A549 (cell line): ENCODE data around the gene GOLGA8B. TPM values are rescaled to one million over a fixed set of nuclear protein-coding genes. Genes with fewer than 3 reads are reported as not detected.

Experiments used
- ATAC-seq, 2 experiments: fragments of 200-7000 bp in 1 of 2; fragments of >200 bp in 1 of 2; cut with Nextera tagmentation in 1 of 2; cut with Tn5 transposase in 1 of 2; 3 replicates each; pipeline versions ENCODE4 v1.8.0 to v1.9.1; 2018 to 2020; ENCODE audit warnings: mild to moderate bottlenecking in 1 of 2, moderate library complexity in 1 of 2
- CTCF ChIA-PET: fragments of 300-600 bp; sonication (Branson Sonifier 250); formaldehyde crosslinking; extraction: SDS; loops from one replicate; lab custom pipeline; 2021; ENCODE audit warnings: antibody characterized with exemption, inconsistent platforms; lab: Yijun Ruan, JAX
- POLR2A ChIA-PET: fragments of 350-600 bp; formaldehyde crosslinking; extraction: SDS; loops from one replicate; lab custom pipeline; 2021; ENCODE audit warnings: antibody characterized with exemption, inconsistent platforms; lab: Yijun Ruan, JAX
- DNase-seq, 2 experiments: peaks; one replicate each; pipeline versions ENCODE4 v3.0.0 to v3.0.0-alpha.2; 2011 to 2016; ENCODE audit warnings: low read depth in 1 of 2, low spot score in 1 of 2
- FAIRE-seq: peaks from 2 replicates; lab custom pipeline; 2011; peaks lifted over from hg19 to GRCh38; lab: Jason Lieb, UNC
- H3K27ac ChIP-seq, 2 experiments: fragments of >200 bp; sonication (Bioruptor Twin); formaldehyde crosslinking; 3 replicates each; pipeline ENCODE4 v1.5.1; 2016 to 2017
- H3K4me1 ChIP-seq: fragments of >200 bp; sonication (Bioruptor Twin); formaldehyde crosslinking; 3 replicates; pipeline ENCODE4 v1.6.1; 2016
- H3K4me2 ChIP-seq: fragments of >200 bp; sonication (Bioruptor Twin); formaldehyde crosslinking; 3 replicates; pipeline ENCODE4 v1.6.1; 2016
- H3K4me3 ChIP-seq: fragments of >200 bp; sonication (Bioruptor Twin); formaldehyde crosslinking; 3 replicates; pipeline ENCODE4 v1.5.1; 2016
- H3K9me3 ChIP-seq: fragments of >200 bp; sonication (Bioruptor Twin); formaldehyde crosslinking; 3 replicates; pipeline ENCODE4 v1.6.1; 2016
- CBX2 ChIP-seq: fragments of 200-600 bp; sonication (generic); IDR thresholded peaks from 2 replicates; pipeline ENCODE4 v1.6.1; 2016; ENCODE audit warnings: low read depth, mild to moderate bottlenecking, borderline replicate concordance
- CBX8 ChIP-seq: fragments of 200-600 bp; sonication (generic); IDR thresholded peaks from 2 replicates; pipeline ENCODE4 v1.6.1; 2016
- EHMT2 ChIP-seq: fragments of 200-600 bp; sonication (generic); IDR thresholded peaks from 2 replicates; pipeline ENCODE4 v1.6.1; 2016; ENCODE audit warnings: antibody characterized with exemption, low read depth, mild to moderate bottlenecking, moderate library complexity
- EP300 ChIP-seq, 2 experiments: fragments of >200 bp; sonication (Bioruptor Twin); formaldehyde crosslinking; IDR thresholded peaks; 2 replicates in 1 of 2; 3 replicates in 1 of 2; pipeline ENCODE4 v1.6.1; 2016 to 2017
- GATA3 ChIP-seq: IDR thresholded peaks from 2 replicates; pipeline ENCODE4 v1.6.1; 2012; ENCODE audit warnings: borderline replicate concordance
- HOXA7 ChIP-seq: fragments of 250-450 bp; sonication (Bioruptor Pico); IDR thresholded peaks from 2 replicates; pipeline ENCODE4 v1.5.0; 2020; ENCODE audit warnings: mild to moderate bottlenecking, moderate library complexity
- HOXB5 ChIP-seq: fragments of 250-450 bp; sonication (Bioruptor Pico); IDR thresholded peaks from 2 replicates; pipeline ENCODE4 v1.5.0; 2020; ENCODE audit warnings: mild to moderate bottlenecking, moderate library complexity
- KDM5A ChIP-seq: fragments of 200-600 bp; sonication (generic); IDR thresholded peaks from 2 replicates; pipeline ENCODE4 v1.6.1; 2016; ENCODE audit warnings: antibody characterized with exemption, mild to moderate bottlenecking
- MAFK ChIP-seq: fragments of 450-650 bp; IDR thresholded peaks from 2 replicates; pipeline ENCODE4 v1.6.1; 2014; ENCODE audit not compliant: partially characterized antibody
- MYC ChIP-seq: IDR thresholded peaks from 2 replicates; pipeline ENCODE4 v1.6.1; 2012; ENCODE audit warnings: mild to moderate bottlenecking, inconsistent platforms, low read length, improper control_type of control experiment, borderline replicate concordance
- NPAS2 ChIP-seq: fragments of 250-450 bp; sonication (Bioruptor Pico); IDR thresholded peaks from 2 replicates; pipeline ENCODE4 v1.8.0; 2022; ENCODE audit warnings: mild to moderate bottlenecking, moderate library complexity, borderline replicate concordance
- PHF8 ChIP-seq: fragments of 200-600 bp; sonication (generic); IDR thresholded peaks from 2 replicates; pipeline ENCODE4 v1.6.1; 2016; ENCODE audit warnings: low read depth, mild to moderate bottlenecking, antibody characterized with exemption, moderate library complexity, borderline replicate concordance
- RARB ChIP-seq: fragments of 250-450 bp; sonication (Bioruptor Pico); IDR thresholded peaks from 2 replicates; pipeline ENCODE4 v1.8.0; 2021; ENCODE audit warnings: mild to moderate bottlenecking, moderate library complexity
- RCOR1 ChIP-seq: fragments of 150-350 bp; IDR thresholded peaks from 2 replicates; pipeline ENCODE4 v1.6.1; 2014; ENCODE audit warnings: antibody characterized with exemption, low read length, low read depth
- TFCP2L1 ChIP-seq: fragments of 250-450 bp; sonication (Bioruptor Pico); IDR thresholded peaks from 2 replicates; pipeline ENCODE4 v1.5.0; 2021; ENCODE audit warnings: mild to moderate bottlenecking
- ZFP36 ChIP-seq: fragments of 450-650 bp; IDR thresholded peaks from 2 replicates; pipeline ENCODE4 v1.6.1; 2014; ENCODE audit warnings: borderline replicate concordance; ENCODE audit not compliant: partially characterized antibody
- WGBS: methylation state at CpG from one replicate; pipeline ENCODE4 v1.1.6; 2017; ENCODE audit errors: missing lambda C conversion rate; 5-methylcytosine and 5-hydroxymethylcytosine counted together
- polyA plus RNA-seq, 4 experiments: library from polyadenylated mRNA; depleted of rRNA in 3 of 4; stranded (reverse); fragments of >200 nt; fragmentation: RNase III in 1 of 4; extraction: RNeasy Plus Mini Kit Qiagen cat#74134 plus additional on column Dnase treatment in 1 of 4; gene quantifications; 2 replicates in 3 of 4; 3 replicates in 1 of 4; pipeline ENCODE4 v1.2.3, GENCODE V29; 2011 to 2017
- TF ChIP-seq, protein P1 (sequence below): fragments of 200-600 bp; sonication (generic); IDR thresholded peaks from 2 replicates; pipeline ENCODE4 v1.6.1; 2016; ENCODE audit warnings: antibody characterized with exemption, mild to moderate bottlenecking, moderate library complexity
- TF ChIP-seq, protein P2 (sequence below): fragments of 450-650 bp; IDR thresholded peaks from 2 replicates; pipeline ENCODE4 v1.6.1; 2014; ENCODE audit warnings: antibody characterized with exemption
- TF ChIP-seq, protein P3 (sequence below): fragments of >200 bp; sonication (Bioruptor Twin); formaldehyde crosslinking; IDR thresholded peaks from 3 replicates; pipeline ENCODE4 v1.5.1; 2016
- TF ChIP-seq, protein P4 (sequence below): IDR thresholded peaks from 2 replicates; pipeline ENCODE4 v1.6.1; 2012

Gene GOLGA8B
- polyA plus RNA-seq, 2 of the 4 experiments (the other 2 are of a cell fraction): 38.1 to 49.0 TPM

DNA sequence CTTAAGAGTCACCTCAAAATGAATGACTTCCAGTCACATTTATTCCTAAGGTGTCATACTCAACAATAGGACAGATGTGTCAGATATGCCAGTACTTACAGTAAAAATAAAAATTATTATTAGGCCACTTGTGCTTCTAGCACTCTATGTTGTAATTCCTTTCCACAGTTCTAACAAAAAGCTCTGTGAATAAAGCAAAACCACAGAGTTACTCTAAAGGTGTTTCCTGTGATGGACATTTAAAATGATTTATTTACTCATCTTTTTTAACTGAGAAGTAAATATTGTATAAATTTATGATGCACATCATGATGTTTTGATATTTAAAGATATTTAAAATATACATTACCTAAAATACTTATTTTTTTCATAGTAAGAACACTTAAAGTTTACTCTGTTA is 13.9 kb upstream of the GOLGA8B start:
- no peak overlapping the region for H3K4me2 ChIP-seq
- DNase-seq (no peak), FAIRE-seq (no peak), ATAC-seq (no peak)
- no peak overlapping the region for H3K27ac ChIP-seq
- ChIA-PET CTCF (no interaction called here), POLR2A (no interaction called here)
- no peaks in the 10 kb centered on the region for H3K9me3 ChIP-seq
- TF ChIP-seq HOXB5 (no peak), TFCP2L1 (CRISPR knock-in tag) (no peak), RARB (CRISPR knock-in tag) (no peak)
- TF ChIP-seq, protein P1, sequence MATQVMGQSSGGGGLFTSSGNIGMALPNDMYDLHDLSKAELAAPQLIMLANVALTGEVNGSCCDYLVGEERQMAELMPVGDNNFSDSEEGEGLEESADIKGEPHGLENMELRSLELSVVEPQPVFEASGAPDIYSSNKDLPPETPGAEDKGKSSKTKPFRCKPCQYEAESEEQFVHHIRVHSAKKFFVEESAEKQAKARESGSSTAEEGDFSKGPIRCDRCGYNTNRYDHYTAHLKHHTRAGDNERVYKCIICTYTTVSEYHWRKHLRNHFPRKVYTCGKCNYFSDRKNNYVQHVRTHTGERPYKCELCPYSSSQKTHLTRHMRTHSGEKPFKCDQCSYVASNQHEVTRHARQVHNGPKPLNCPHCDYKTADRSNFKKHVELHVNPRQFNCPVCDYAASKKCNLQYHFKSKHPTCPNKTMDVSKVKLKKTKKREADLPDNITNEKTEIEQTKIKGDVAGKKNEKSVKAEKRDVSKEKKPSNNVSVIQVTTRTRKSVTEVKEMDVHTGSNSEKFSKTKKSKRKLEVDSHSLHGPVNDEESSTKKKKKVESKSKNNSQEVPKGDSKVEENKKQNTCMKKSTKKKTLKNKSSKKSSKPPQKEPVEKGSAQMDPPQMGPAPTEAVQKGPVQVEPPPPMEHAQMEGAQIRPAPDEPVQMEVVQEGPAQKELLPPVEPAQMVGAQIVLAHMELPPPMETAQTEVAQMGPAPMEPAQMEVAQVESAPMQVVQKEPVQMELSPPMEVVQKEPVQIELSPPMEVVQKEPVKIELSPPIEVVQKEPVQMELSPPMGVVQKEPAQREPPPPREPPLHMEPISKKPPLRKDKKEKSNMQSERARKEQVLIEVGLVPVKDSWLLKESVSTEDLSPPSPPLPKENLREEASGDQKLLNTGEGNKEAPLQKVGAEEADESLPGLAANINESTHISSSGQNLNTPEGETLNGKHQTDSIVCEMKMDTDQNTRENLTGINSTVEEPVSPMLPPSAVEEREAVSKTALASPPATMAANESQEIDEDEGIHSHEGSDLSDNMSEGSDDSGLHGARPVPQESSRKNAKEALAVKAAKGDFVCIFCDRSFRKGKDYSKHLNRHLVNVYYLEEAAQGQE: no peak
- no peak overlapping the region for H3K4me3 ChIP-seq
- no peaks in the 10 kb centered on the region for H3K4me1 ChIP-seq

DNA sequence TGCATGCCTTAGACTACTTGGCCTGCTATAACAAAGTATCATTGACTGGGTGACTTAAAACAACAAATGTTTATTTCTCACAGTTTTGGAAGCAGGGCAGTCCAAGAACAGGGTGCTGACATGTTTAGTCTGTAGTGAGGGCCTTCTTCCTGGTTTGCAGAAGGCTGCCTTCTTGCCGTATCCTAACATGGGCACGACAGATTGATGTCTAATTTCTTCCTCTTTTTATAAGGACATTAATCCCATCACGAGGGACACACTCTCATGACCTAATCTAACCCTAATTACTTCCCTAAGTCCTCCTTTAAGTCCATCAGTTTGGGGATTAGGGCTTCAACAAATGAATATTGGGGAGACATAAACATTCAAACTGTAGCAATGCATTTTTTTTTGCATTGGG is 10.9 kb upstream of the GOLGA8B start:
- no peak overlapping the region for H3K4me3 ChIP-seq
- TF ChIP-seq ZFP36: no peak
- TF ChIP-seq CBX8: no peak
- WGBS: 15% methylated on average over 3 of the region's 3 CpGs
- H3K4me2 ChIP-seq: no peak overlapping the region
- DNase-seq (no peak), FAIRE-seq (peak; percentile 63), ATAC-seq (no peak)
- H3K27ac ChIP-seq: no peak overlapping the region
- no peaks in the 10 kb centered on the region for H3K9me3 ChIP-seq
- CTCF ChIA-PET: no interaction called here
- H3K4me1 ChIP-seq: no peaks in the 10 kb centered on the region
- POLR2A ChIA-PET: no interaction called here

DNA sequence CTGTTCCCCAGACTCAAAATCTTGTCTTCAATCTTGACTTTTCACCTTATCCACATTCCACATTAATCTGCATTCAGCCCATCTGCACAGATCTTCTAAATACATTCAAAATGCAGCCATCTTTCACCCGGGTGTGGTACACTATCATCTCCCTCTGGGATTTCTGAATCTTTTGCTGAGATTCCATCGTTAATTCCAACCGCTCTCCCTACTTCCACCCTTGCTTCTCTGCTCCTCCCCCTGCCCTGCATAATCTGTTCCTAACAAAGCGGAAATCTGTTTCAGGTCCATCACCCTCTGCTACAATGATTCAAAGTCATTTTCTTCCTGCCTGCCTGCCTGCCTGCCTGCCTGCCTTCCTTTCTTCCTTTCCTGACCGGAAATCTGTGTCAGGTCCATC is 7.9 kb upstream of the GOLGA8B start:
- ChIA-PET CTCF (interaction anchor here (0.7 kb wide), 1 partner anchor 10 kb away, joined by 3 read pairs; no protein-coding TSS in a partner anchor), POLR2A (no interaction called here)
- TF ChIP-seq MYC (no peak), CBX8 (no peak), HOXA7 (no peak), EHMT2 (no peak), EP300 (IDR thresholded peaks at IDR 0.05) (no peak), GATA3 (no peak), NPAS2 (CRISPR knock-in tag) (no peak), KDM5A (no peak), MAFK (no peak), RCOR1 (no peak), CBX2 (no peak), PHF8 (no peak), HOXB5 (no peak)
- TF ChIP-seq, protein P2, sequence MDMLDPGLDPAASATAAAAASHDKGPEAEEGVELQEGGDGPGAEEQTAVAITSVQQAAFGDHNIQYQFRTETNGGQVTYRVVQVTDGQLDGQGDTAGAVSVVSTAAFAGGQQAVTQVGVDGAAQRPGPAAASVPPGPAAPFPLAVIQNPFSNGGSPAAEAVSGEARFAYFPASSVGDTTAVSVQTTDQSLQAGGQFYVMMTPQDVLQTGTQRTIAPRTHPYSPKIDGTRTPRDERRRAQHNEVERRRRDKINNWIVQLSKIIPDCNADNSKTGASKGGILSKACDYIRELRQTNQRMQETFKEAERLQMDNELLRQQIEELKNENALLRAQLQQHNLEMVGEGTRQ: no peak
- TF ChIP-seq, protein P3, sequence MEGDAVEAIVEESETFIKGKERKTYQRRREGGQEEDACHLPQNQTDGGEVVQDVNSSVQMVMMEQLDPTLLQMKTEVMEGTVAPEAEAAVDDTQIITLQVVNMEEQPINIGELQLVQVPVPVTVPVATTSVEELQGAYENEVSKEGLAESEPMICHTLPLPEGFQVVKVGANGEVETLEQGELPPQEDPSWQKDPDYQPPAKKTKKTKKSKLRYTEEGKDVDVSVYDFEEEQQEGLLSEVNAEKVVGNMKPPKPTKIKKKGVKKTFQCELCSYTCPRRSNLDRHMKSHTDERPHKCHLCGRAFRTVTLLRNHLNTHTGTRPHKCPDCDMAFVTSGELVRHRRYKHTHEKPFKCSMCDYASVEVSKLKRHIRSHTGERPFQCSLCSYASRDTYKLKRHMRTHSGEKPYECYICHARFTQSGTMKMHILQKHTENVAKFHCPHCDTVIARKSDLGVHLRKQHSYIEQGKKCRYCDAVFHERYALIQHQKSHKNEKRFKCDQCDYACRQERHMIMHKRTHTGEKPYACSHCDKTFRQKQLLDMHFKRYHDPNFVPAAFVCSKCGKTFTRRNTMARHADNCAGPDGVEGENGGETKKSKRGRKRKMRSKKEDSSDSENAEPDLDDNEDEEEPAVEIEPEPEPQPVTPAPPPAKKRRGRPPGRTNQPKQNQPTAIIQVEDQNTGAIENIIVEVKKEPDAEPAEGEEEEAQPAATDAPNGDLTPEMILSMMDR: no peak
- TF ChIP-seq, protein P4, sequence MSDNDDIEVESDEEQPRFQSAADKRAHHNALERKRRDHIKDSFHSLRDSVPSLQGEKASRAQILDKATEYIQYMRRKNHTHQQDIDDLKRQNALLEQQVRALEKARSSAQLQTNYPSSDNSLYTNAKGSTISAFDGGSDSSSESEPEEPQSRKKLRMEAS: no peak
- ATAC-seq (no peak), FAIRE-seq (no peak), DNase-seq (no peak)
- WGBS: 76% methylated on average over 5 of the region's 5 CpGs
- 0 out of 3 replicates have a peak, but pooled peaks cover 2% of the 10 kb centered on the region for H3K9me3 ChIP-seq
- peaks cover 3% of the 10 kb centered on the region; the same call in 1 of the 3 replicates for H3K4me1 ChIP-seq
- H3K4me2 ChIP-seq: no peak overlapping the region
- H3K27ac ChIP-seq: no peak overlapping the region
- H3K4me3 ChIP-seq: no peak overlapping the region
